ENCODE data around the gene IQGAP2.

The IQGAP2 gene

DNA sequence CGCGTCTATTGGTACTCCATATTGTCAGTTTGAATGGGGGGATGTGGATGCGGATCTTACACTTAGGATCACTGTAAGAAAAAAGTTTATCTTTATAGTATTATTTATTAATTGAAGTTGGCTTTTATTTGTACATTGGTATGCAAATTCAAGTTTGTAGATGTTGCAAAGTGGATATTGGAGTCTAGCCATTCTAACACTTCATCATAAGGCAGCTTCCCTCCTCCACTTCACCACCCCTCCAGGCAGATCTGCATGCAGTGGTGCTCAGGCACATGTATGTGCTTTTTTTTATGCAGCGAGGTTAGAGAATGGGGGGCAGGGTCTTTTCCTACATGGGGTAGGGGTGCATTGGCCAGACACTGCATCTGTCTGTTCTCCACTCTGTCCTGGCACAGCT lies 84.3 kb downstream of the IQGAP2 start:
- TF ChIP-seq ZNF70 (CRISPR knock-in tag; IDR thresholded peaks at IDR 0.05) = no peak
- TF ChIP-seq CSDC2 (CRISPR knock-in tag; IDR thresholded peaks at IDR 0.05) = no peak
- no peak for TF ChIP-seq GLIS3 (CRISPR knock-in tag; IDR thresholded peaks at IDR 0.05)
- TF ChIP-seq PATZ1 (CRISPR knock-in tag; IDR thresholded peaks at IDR 0.05; ENCODE audit: borderline replicate concordance) = no peak
- no peak for TF ChIP-seq BACH2 (CRISPR knock-in tag; IDR thresholded peaks at IDR 0.05; ENCODE audit: borderline replicate concordance)
- TF ChIP-seq TCF4 (CRISPR knock-in tag; IDR thresholded peaks at IDR 0.05; ENCODE audit: borderline replicate concordance) = no peak
- TF ChIP-seq ZFP30 (CRISPR knock-in tag; IDR thresholded peaks at IDR 0.05) = no peak
- no peak for TF ChIP-seq RARB (CRISPR knock-in tag; IDR thresholded peaks at IDR 0.05)
- no peak for TF ChIP-seq ZFP3 (CRISPR knock-in tag; IDR thresholded peaks at IDR 0.05)
- no peak for TF ChIP-seq ESRRG (CRISPR knock-in tag; IDR thresholded peaks at IDR 0.05)
- no peak for TF ChIP-seq CREB5 (CRISPR knock-in tag; IDR thresholded peaks at IDR 0.05; ENCODE audit: low read depth)
- TF ChIP-seq, protein P1, sequence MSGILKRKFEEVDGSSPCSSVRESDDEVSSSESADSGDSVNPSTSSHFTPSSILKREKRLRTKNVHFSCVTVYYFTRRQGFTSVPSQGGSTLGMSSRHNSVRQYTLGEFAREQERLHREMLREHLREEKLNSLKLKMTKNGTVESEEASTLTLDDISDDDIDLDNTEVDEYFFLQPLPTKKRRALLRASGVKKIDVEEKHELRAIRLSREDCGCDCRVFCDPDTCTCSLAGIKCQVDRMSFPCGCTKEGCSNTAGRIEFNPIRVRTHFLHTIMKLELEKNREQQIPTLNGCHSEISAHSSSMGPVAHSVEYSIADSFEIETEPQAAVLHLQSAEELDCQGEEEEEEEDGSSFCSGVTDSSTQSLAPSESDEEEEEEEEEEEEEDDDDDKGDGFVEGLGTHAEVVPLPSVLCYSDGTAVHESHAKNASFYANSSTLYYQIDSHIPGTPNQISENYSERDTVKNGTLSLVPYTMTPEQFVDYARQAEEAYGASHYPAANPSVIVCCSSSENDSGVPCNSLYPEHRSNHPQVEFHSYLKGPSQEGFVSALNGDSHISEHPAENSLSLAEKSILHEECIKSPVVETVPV (CRISPR knock-in tag; IDR thresholded peaks at IDR 0.05) = no peak
- TF ChIP-seq TOX (CRISPR knock-in tag; IDR thresholded peaks at IDR 0.05; ENCODE audit: borderline replicate concordance) = no peak
- TF ChIP-seq ZC3H10 (CRISPR knock-in tag; IDR thresholded peaks at IDR 0.05) = no peak
- no peak for TF ChIP-seq ISL1 (CRISPR knock-in tag; IDR thresholded peaks at IDR 0.05)
- TF ChIP-seq, protein P2, sequence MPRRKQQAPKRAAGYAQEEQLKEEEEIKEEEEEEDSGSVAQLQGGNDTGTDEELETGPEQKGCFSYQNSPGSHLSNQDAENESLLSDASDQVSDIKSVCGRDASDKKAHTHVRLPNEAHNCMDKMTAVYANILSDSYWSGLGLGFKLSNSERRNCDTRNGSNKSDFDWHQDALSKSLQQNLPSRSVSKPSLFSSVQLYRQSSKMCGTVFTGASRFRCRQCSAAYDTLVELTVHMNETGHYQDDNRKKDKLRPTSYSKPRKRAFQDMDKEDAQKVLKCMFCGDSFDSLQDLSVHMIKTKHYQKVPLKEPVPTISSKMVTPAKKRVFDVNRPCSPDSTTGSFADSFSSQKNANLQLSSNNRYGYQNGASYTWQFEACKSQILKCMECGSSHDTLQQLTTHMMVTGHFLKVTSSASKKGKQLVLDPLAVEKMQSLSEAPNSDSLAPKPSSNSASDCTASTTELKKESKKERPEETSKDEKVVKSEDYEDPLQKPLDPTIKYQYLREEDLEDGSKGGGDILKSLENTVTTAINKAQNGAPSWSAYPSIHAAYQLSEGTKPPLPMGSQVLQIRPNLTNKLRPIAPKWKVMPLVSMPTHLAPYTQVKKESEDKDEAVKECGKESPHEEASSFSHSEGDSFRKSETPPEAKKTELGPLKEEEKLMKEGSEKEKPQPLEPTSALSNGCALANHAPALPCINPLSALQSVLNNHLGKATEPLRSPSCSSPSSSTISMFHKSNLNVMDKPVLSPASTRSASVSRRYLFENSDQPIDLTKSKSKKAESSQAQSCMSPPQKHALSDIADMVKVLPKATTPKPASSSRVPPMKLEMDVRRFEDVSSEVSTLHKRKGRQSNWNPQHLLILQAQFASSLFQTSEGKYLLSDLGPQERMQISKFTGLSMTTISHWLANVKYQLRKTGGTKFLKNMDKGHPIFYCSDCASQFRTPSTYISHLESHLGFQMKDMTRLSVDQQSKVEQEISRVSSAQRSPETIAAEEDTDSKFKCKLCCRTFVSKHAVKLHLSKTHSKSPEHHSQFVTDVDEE (CRISPR knock-in tag; IDR thresholded peaks at IDR 0.05) = no peak
- no peak for TF ChIP-seq PPARA (CRISPR knock-in tag; IDR thresholded peaks at IDR 0.05; ENCODE audit: borderline replicate concordance)
- TF ChIP-seq, protein P3, sequence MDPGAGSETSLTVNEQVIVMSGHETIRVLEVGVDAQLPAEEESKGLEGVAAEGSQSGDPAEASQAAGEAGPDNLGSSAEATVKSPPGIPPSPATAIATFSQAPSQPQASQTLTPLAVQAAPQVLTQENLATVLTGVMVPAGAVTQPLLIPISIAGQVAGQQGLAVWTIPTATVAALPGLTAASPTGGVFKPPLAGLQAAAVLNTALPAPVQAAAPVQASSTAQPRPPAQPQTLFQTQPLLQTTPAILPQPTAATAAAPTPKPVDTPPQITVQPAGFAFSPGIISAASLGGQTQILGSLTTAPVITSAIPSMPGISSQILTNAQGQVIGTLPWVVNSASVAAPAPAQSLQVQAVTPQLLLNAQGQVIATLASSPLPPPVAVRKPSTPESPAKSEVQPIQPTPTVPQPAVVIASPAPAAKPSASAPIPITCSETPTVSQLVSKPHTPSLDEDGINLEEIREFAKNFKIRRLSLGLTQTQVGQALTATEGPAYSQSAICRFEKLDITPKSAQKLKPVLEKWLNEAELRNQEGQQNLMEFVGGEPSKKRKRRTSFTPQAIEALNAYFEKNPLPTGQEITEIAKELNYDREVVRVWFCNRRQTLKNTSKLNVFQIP (CRISPR knock-in tag; IDR thresholded peaks at IDR 0.05; ENCODE audit: borderline replicate concordance, low read depth) = no peak

GRCh38 chr5:76487821-76488220 lies 84.7 kb downstream of the IQGAP2 start:
- ATAC-seq = no peak
- TF ChIP-seq, protein P2 (CRISPR knock-in tag; IDR thresholded peaks at IDR 0.05) = no peak
- TF ChIP-seq PPARA (CRISPR knock-in tag; IDR thresholded peaks at IDR 0.05; ENCODE audit: borderline replicate concordance) (no peak), CREB5 (CRISPR knock-in tag; IDR thresholded peaks at IDR 0.05; ENCODE audit: low read depth) (no peak), ISL1 (CRISPR knock-in tag; IDR thresholded peaks at IDR 0.05) (no peak), TCF4 (CRISPR knock-in tag; IDR thresholded peaks at IDR 0.05; ENCODE audit: borderline replicate concordance) (no peak), CSDC2 (CRISPR knock-in tag; IDR thresholded peaks at IDR 0.05) (no peak), ARNTL (CRISPR knock-in tag; IDR thresholded peaks at IDR 0.05; ENCODE audit: borderline replicate concordance, low read depth) (no peak), ZC3H10 (CRISPR knock-in tag; IDR thresholded peaks at IDR 0.05) (no peak), ZNF8 (CRISPR knock-in tag; IDR thresholded peaks at IDR 0.05) (no peak), ZNF70 (CRISPR knock-in tag; IDR thresholded peaks at IDR 0.05) (no peak), BACH2 (CRISPR knock-in tag; IDR thresholded peaks at IDR 0.05; ENCODE audit: borderline replicate concordance) (no peak), TOX (CRISPR knock-in tag; IDR thresholded peaks at IDR 0.05; ENCODE audit: borderline replicate concordance) (no peak), ZNF565 (CRISPR knock-in tag; conservative IDR thresholded peaks at IDR 0.05; ENCODE audit: low read depth) (no peak), ESRRG (CRISPR knock-in tag; IDR thresholded peaks at IDR 0.05) (no peak)
- TF ChIP-seq, protein P3 (CRISPR knock-in tag; IDR thresholded peaks at IDR 0.05; ENCODE audit: borderline replicate concordance, low read depth) = no peak
- TF ChIP-seq, protein P1 (CRISPR knock-in tag; IDR thresholded peaks at IDR 0.05) = no peak

More for the DNA sequence above, 84.3 kb downstream of the IQGAP2 start:
- ATAC-seq = no peak

All from SK-N-SH treated with all-trans-retinoic acid at 6 μM for 48 hours (cell line).